Activated CD8-positive, alpha-beta T cell treated with anti-CD3 and anti-CD28 coated beads for 36 hours (primary cell): ENCODE measurements around the gene DCDC2. TPM values are rescaled to one million over a fixed set of nuclear protein-coding genes. Genes with fewer than 3 reads are reported as not detected.

Experiments
- ATAC-seq: fragments of 200-7000 bp; cut with Tn5 transposase; one replicate; pipeline ENCODE4 v1.10.0; 2021; ENCODE audit warnings: mild to moderate bottlenecking, moderate library complexity
- CTCF ChIA-PET: fragments of 350-600 bp; sonication (Branson Sonifier 250); formaldehyde crosslinking; loops from one replicate; lab custom pipeline; 2021; ENCODE audit warnings: antibody characterized with exemption; lab: Charles Lee
- POLR2A ChIA-PET: fragments of 350-600 bp; sonication (Branson Sonifier 250); formaldehyde crosslinking; loops from one replicate; lab custom pipeline; 2021; ENCODE audit warnings: antibody characterized with exemption; lab: Charles Lee
- DNase-seq: peaks from one replicate; pipeline ENCODE4 v3.0.0-alpha.2; 2020
- H3K27ac Mint-ChIP-seq: one replicate; pipeline ENCODE4 v1.8.0; 2021; ENCODE audit warnings: mild to moderate bottlenecking, mixed read lengths
- H3K27me3 Mint-ChIP-seq: one replicate; pipeline ENCODE4 v1.8.0; 2021; ENCODE audit warnings: mixed read lengths
- H3K36me3 Mint-ChIP-seq: one replicate; pipeline ENCODE4 v1.8.0; 2021; ENCODE audit warnings: low read depth, mixed read lengths
- H3K4me1 Mint-ChIP-seq: one replicate; pipeline ENCODE4 v1.8.0; 2021; ENCODE audit warnings: low read depth, mixed read lengths
- H3K4me3 Mint-ChIP-seq: one replicate; pipeline ENCODE4 v1.8.0; 2021; ENCODE audit warnings: mild to moderate bottlenecking, moderate library complexity, mixed read lengths
- H3K9me3 Mint-ChIP-seq: one replicate; pipeline ENCODE4 v1.8.0; 2021; ENCODE audit warnings: mixed read lengths
- CTCF ChIP-seq: fragments of 200-600 bp; IDR thresholded peaks from one replicate; pipeline ENCODE4 v1.8.0; 2022; ENCODE audit warnings: antibody characterized with exemption, mild to moderate bottlenecking
- intact Hi-C: fragments of 100-400 bp; cut with micrococcal nuclease; formaldehyde crosslinking; loops from one replicate; pipeline ENCODE4 v1.10.0; 2022
- total RNA-seq, 2 experiments: library from RNA; stranded (reverse); gene quantifications; one replicate each; pipeline ENCODE4 v1.2.3, GENCODE V29; 2021

Gene DCDC2
- total RNA-seq, 2 experiments from 2014 or later = not detected

- CTCF ChIA-PET = interaction anchor here (0.7 to 2.6 kb wide), 30 partner anchors 8 to 567 kb away, joined by 3 to 18 read pairs (median 4); partner anchors contain the start of genes ALDH5A1 and DCDC2
- Mint-ChIP-seq H3K4me1 (peaks cover 6% of the 10 kb centered on the region), H3K36me3 (no peaks in the 10 kb centered on the region), H3K9me3 (no peaks in the 10 kb centered on the region), H3K27ac (no peak overlapping the region), H3K27me3 (peaks cover 2% of the 10 kb centered on the region), H3K4me3 (no peak overlapping the region)
- ATAC-seq = peak; percentile 88
- peak; percentile 67 for TF ChIP-seq CTCF
- intact Hi-C loops = loop anchor here (10.0 kb wide), 1 partner anchor 111 kb away; no protein-coding TSS in a partner anchor
- DNase-seq = peak; percentile 60
- POLR2A ChIA-PET = no interaction called here
Observed at GRCh38 chr6:24283043-24283985, 74.5 kb downstream of the DCDC2 start.

- TF ChIP-seq CTCF = peak; percentile 72
- ChIA-PET POLR2A (interaction anchor here (0.9 kb wide), 1 partner anchor 14 kb away, joined by 4 read pairs; no protein-coding TSS in a partner anchor), CTCF (interaction anchor here (1.1 to 2.7 kb wide), 11 partner anchors 8 to 85 kb away, joined by 3 to 18 read pairs (median 4); no protein-coding TSS in a partner anchor)
- no peak overlapping the region for H3K4me3 Mint-ChIP-seq
- no peaks in the 10 kb centered on the region for H3K4me1 Mint-ChIP-seq
- H3K27ac Mint-ChIP-seq = no peak overlapping the region
- no peaks in the 10 kb centered on the region for H3K9me3 Mint-ChIP-seq
- H3K36me3 Mint-ChIP-seq = no peaks in the 10 kb centered on the region
- DNase-seq (no peak), ATAC-seq (no peak)
- intact Hi-C loops = loop anchor here (10.0 kb wide), 1 partner anchor 210 kb away; no protein-coding TSS in a partner anchor
- H3K27me3 Mint-ChIP-seq = peaks cover 8% of the 10 kb centered on the region
Observed at GRCh38 chr6:24274441-24275083, 83.3 kb downstream of the DCDC2 start.

- Mint-ChIP-seq H3K4me1 (no peaks in the 10 kb centered on the region), H3K4me3 (no peak overlapping the region), H3K27me3 (peaks cover 8% of the 10 kb centered on the region), H3K36me3 (no peaks in the 10 kb centered on the region), H3K9me3 (no peaks in the 10 kb centered on the region), H3K27ac (no peak overlapping the region)
- intact Hi-C loops = loop anchor here (10.0 kb wide), 1 partner anchor 208 kb away; no protein-coding TSS in a partner anchor
- DNase-seq = no peak
- CTCF ChIA-PET = interaction anchor here (0.9 to 2.7 kb wide), 4 partner anchors 10 to 82 kb away, joined by 3 to 18 read pairs (median 5); no protein-coding TSS in a partner anchor
- TF ChIP-seq CTCF = no peak
- no peak for ATAC-seq
- POLR2A ChIA-PET = no interaction called here
Observed at GRCh38 chr6:24273096-24273870, 84.6 kb downstream of the DCDC2 start.

GRCh38 chr6:24272553-24272952 lies 85.3 kb downstream of the DCDC2 start:
- Mint-ChIP-seq H3K27me3 (peaks cover 8% of the 10 kb centered on the region), H3K9me3 (no peaks in the 10 kb centered on the region), H3K4me1 (no peaks in the 10 kb centered on the region), H3K4me3 (no peak overlapping the region), H3K36me3 (no peaks in the 10 kb centered on the region), H3K27ac (no peak overlapping the region)
- ATAC-seq (no peak), DNase-seq (no peak)
- intact Hi-C loops = loop anchor here (10.0 kb wide), 1 partner anchor 208 kb away; no protein-coding TSS in a partner anchor
- TF ChIP-seq CTCF = no peak
- ChIA-PET POLR2A (no interaction called here), CTCF (interaction anchor here (2.7 kb wide), 1 partner anchor 10 kb away, joined by 18 read pairs; no protein-coding TSS in a partner anchor)
